ENCODE data around the gene FOXO3B. TPM values are rescaled to one million over a fixed set of nuclear protein-coding genes. Genes with fewer than 3 reads are reported as not detected.
A peak's percentile ranks its signal among the peaks of the same experiment; 100 is the strongest.
"Not testable (repeated sequence)": the region's sequence is repeated elsewhere in the genome, so short reads cannot be mapped to it uniquely, and the experiment has no call there.

Gene FOXO3B
- polyA plus RNA-seq (2013, experiment 1 of 2): 8.8 TPM
- polyA plus RNA-seq (2013, experiment 2 of 2): 6.4 TPM

DNA sequence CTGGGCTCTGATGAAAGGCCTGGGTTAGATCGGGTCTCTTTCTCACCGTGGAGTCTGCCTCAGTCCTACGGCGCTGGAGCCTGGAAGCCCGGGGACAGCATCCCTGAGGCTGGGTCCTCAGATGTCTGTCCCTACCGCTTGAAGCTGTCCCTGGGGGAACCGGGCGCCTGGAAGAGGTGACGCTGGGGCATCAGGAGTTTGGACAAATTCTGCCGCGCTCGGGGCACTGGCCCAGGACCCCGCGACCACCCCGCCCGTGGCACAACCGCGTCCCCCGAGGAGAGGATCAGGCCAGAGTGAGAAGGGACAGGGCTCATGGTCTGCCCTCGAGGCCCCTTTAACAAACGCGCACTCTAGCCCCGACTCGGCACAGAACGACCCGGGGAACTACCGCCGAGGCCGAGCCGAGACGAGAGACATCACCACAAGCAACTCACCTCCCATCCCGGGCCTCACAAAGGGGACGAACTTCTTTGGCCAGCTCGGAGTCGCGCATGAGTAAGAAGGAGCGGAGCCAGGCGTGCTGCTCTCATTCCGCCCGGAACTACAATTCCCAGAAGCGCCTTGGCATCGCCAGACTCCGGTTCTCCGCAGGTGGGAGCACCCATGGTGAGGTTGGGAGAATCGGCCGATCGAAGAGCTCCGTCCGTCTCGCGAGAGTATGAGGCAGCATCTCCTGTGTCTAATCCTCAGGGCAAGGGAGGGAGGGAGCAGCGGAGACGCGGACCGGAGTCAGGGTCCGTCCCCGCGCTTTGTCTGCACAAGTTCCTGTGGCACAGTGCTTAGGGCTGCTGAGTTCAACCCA lies at the start of gene FOXO3B:
TSS of gene FOXO3B (minus strand) at position 548 of the 805 bp plus-strand sequence. CDS start 663 bp downstream, outside the sequence.
- not testable (repeated sequence) for H3K4me1 ChIP-seq (ENCODE audit: control insufficient read depth, insufficient read depth, low read length, poor library complexity, severe bottlenecking); H3K9me3 ChIP-seq (ENCODE audit: control insufficient read depth, low read length)
- WGBS, 2 experiments (ENCODE audit: insufficient coverage in 2 of 2): 0 to 1% methylated on average over 23 to 26 of the region's 58 CpGs
- Histone ChIP-seq H3K27ac (ENCODE audit: low read depth, low read length, severe bottlenecking) (peak within 1 kb of the TSS; percentile 53), H3K4me3 (ENCODE audit: extremely low read depth, insufficient read depth, low read length, poor library complexity, severe bottlenecking) (peak within 1 kb of the TSS; percentile 47), H3K36me3 (ENCODE audit: control insufficient read depth, insufficient read depth, low read length) (peaks cover 26% of the 10 kb centered on the region)

DNA sequence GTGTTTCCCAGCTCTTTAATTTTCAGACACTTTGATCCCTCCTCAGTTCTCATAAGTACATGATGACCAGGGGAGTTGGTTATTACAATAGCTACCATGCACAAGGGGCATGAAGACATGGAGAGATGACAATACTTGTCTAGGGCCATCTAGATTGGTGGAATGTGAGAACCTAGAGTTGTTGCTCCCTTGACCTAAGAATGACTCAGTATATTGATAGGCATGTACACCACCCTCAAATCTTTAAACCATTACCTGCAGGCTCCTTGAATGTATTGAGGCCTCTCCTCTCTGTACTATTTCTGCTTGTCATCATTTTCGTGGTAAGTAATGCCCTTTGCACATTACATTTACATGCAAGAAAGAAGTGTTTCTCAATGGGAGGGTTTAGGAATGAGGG lies 41.4 kb upstream of the FOXO3B start:
- H3K36me3 ChIP-seq (ENCODE audit: control insufficient read depth, insufficient read depth, low read length); H3K27ac ChIP-seq (ENCODE audit: low read depth, low read length, severe bottlenecking); H3K4me3 ChIP-seq (ENCODE audit: extremely low read depth, insufficient read depth, low read length, poor library complexity, severe bottlenecking); H3K9me3 ChIP-seq (ENCODE audit: control insufficient read depth, low read length); H3K4me1 ChIP-seq (ENCODE audit: control insufficient read depth, insufficient read depth, low read length, poor library complexity, severe bottlenecking): not testable (repeated sequence)
- WGBS, 2 experiments (ENCODE audit: insufficient coverage in 2 of 2): no CpG with 5 or more reads among the region's 1 CpG

DNA sequence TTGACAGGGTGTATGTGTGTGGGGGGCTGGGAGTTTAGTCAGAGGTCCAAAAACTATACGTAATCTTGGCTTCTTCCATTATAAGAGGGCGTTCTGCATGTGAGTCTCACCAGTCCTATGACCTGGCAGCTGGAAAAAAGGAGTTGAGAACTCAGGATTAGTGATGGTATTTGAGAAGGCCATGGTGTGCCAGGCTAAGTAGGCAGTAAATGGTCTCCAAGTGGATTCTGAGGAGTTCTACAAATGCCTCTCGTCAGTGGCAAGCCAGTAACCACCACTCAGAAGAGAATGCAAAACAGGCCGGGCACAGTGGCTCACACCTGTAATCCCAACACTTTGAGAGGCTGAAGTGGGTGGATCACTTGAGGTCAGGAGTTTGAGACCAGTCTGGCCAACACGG lies 40.5 kb upstream of the FOXO3B start:
- H3K4me1 ChIP-seq (ENCODE audit: control insufficient read depth, insufficient read depth, low read length, poor library complexity, severe bottlenecking); H3K36me3 ChIP-seq (ENCODE audit: control insufficient read depth, insufficient read depth, low read length); H3K9me3 ChIP-seq (ENCODE audit: control insufficient read depth, low read length); H3K4me3 ChIP-seq (ENCODE audit: extremely low read depth, insufficient read depth, low read length, poor library complexity, severe bottlenecking); H3K27ac ChIP-seq (ENCODE audit: low read depth, low read length, severe bottlenecking): not testable (repeated sequence)
- 60 to 65% methylated on average over 2 of the region's 5 CpGs for WGBS, 2 experiments (ENCODE audit: insufficient coverage in 2 of 2)

DNA sequence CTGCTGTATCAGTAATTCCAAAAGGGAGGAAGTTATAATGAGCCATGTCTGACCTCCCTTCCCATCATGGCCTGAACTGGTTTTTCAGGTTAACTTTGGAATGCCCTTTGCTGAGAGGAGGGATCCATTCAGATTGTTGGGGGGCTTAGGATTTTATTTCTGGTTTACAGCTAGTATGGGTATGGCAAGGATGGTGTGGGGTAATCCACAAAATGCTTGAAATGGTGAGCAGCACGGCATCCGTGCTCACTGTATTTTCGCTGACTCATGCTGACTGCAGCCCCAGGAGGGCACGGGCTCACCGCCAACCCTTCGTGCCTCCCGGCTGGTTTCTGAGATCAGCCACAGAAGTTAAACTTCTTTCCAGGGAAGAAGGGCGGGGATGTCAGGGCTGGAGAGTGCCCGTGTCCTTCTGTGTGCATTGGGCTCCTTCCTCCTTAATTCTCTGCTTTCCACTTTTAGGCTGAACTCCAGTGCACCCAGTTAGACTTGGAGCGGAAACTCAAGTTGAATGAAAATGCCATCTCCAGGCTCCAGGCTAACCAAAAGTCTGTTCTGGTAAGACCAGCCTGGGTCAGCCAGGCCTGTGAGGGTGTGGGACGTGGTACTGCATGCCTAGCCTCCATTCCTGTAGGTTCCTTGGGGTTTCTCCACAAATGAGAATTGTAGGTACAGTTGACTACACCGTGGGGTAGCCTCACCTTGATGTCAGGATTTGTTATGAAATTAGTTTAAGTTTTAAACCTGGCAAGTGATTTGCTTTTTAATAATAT lies 39.8 kb upstream of the FOXO3B start:
- H3K36me3 ChIP-seq (ENCODE audit: control insufficient read depth, insufficient read depth, low read length); H3K4me3 ChIP-seq (ENCODE audit: extremely low read depth, insufficient read depth, low read length, poor library complexity, severe bottlenecking); H3K27ac ChIP-seq (ENCODE audit: low read depth, low read length, severe bottlenecking); H3K4me1 ChIP-seq (ENCODE audit: control insufficient read depth, insufficient read depth, low read length, poor library complexity, severe bottlenecking); H3K9me3 ChIP-seq (ENCODE audit: control insufficient read depth, low read length): not testable (repeated sequence)
- WGBS, 2 experiments (ENCODE audit: insufficient coverage in 2 of 2): 100% methylated on average over 1 of the region's 12 CpGs; no CpG with 5 or more reads in 1 of the 2 experiments

DNA sequence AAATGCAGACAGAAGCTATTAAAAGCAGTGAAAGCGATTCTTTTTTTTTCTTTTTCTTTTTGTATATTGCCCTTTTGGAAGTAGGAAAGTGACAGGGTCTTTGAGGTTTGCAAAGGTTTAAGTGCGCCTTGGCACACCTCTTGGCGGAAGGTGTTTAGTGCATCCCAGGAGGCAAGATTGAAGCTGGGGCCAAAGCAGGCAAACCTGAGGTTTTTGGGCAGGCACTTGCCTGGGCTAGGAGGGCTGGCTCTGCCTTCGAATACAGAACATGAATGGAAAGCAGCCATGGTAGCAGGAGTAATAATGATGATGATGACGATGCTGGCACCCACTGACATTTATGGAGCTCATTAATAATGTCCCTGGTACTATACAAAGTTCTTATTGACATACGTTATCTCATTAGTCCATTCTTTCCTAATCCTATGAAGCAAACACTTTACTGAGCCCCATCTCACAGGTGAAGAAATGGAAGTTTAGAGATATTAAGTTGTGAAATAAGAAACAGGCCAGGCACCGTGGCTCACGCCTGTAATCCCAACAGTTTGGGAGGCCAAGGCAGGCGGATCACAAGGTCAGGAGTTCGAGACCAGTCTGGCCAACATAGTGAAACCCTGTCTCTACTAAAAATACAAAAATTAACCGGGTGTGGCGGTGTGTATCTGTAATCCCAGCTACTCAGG lies 37.5 kb upstream of the FOXO3B start:
- not testable (repeated sequence) for H3K4me1 ChIP-seq (ENCODE audit: control insufficient read depth, insufficient read depth, low read length, poor library complexity, severe bottlenecking); H3K27ac ChIP-seq (ENCODE audit: low read depth, low read length, severe bottlenecking); H3K9me3 ChIP-seq (ENCODE audit: control insufficient read depth, low read length); H3K4me3 ChIP-seq (ENCODE audit: extremely low read depth, insufficient read depth, low read length, poor library complexity, severe bottlenecking); H3K36me3 ChIP-seq (ENCODE audit: control insufficient read depth, insufficient read depth, low read length)
- 89 to 91% methylated on average over 6 of the region's 12 CpGs for WGBS, 2 experiments (ENCODE audit: insufficient coverage in 2 of 2)

DNA sequence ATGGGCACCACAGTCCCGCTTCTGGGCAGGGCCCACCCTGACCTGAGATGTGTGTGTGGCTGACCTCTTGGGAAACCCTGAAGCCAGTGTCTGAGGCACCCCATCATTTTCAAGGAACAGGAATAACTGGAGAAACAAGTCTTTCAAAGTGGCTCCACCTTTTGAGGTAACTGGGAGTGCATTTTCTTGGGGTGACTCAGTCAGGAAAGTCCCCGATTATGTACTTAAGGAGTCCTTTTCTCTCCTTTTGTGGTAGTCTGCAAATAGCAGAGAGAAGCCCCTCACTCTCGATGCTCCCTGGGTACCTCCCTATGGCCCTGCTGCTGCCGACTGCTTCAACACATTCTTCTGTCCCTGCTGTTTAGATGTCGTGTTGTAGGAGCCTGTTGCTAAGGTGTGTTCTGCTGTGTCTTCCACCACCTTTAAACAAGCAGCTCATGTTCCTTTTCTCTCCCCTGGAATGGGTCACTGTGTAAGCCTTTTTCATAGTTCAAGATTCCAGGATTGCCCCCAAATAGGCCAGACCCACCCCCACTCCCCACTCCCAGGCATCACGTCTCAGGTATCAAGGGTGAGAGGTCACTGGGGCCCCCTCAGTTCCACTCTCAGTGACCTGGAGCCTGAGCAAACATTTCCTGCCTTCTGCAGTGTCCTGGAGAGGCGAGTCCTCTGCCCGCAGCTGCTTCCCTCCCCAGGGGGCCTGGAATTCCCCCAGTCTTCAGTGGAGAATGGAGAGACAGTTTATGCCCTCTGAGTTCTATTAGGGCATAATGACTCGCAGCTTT lies 36.7 kb upstream of the FOXO3B start:
- no CpG with 5 or more reads among the region's 9 CpGs for WGBS, 2 experiments (ENCODE audit: insufficient coverage in 2 of 2)
- not testable (repeated sequence) for H3K9me3 ChIP-seq (ENCODE audit: control insufficient read depth, low read length); H3K36me3 ChIP-seq (ENCODE audit: control insufficient read depth, insufficient read depth, low read length); H3K4me1 ChIP-seq (ENCODE audit: control insufficient read depth, insufficient read depth, low read length, poor library complexity, severe bottlenecking); H3K4me3 ChIP-seq (ENCODE audit: extremely low read depth, insufficient read depth, low read length, poor library complexity, severe bottlenecking); H3K27ac ChIP-seq (ENCODE audit: low read depth, low read length, severe bottlenecking)

DNA sequence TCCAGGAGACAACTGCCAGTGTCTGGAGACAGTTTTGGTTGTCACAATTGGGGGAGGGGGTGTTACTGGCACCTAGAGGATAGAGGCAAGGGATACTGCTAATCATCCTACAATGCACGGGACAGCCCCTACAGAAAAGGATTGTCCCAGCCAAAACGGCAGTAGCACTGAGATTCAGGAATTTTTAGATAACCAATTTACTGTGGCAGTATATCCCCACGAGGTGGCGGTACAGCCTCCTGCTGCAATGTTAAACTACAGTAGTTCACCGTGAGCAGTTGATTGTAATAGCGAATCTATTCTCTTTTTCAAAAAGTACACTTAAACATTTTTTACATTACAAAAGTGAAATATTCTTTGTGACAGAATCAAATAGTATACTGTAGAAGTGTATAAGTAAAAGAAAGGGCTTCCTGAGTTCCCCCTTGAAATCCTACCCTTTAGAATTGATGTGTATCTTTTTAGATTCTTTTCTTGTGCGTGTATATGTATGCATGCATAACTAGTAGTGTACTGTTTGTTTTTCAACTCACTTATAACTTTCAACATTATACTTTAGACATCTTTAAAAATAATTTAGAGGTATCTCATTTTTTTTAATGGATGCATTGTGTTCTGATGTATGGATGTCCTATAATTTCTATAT lies 30.4 kb upstream of the FOXO3B start:
- not testable (repeated sequence) for H3K4me3 ChIP-seq (ENCODE audit: extremely low read depth, insufficient read depth, low read length, poor library complexity, severe bottlenecking); H3K9me3 ChIP-seq (ENCODE audit: control insufficient read depth, low read length); H3K4me1 ChIP-seq (ENCODE audit: control insufficient read depth, insufficient read depth, low read length, poor library complexity, severe bottlenecking); H3K27ac ChIP-seq (ENCODE audit: low read depth, low read length, severe bottlenecking); H3K36me3 ChIP-seq (ENCODE audit: control insufficient read depth, insufficient read depth, low read length)
- WGBS, 2 experiments (ENCODE audit: insufficient coverage in 2 of 2): 0 to 67% methylated on average over 1 to 2 of the region's 7 CpGs

DNA sequence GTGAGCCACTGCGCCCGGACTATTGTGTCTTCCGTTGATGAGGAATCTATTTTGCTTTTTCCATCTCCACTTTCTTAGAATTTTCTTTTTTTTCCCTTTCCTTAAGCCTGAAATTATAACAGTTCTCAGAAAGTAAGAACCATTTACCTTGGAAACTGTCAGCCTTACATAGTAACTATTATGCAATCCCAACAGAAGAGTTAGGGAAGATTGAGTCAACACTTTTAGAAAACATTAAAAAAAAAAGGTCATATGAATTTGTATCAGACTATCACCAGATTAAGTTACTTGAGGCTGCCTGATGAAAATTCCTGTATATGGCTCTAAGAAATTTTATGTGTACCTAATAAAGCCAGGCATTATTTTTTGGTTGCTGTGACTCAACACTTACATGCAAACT lies 26.1 kb upstream of the FOXO3B start:
- 97 to 100% methylated on average over 3 of the region's 3 CpGs for WGBS, 2 experiments (ENCODE audit: insufficient coverage in 2 of 2)
- not testable (repeated sequence) for H3K36me3 ChIP-seq (ENCODE audit: control insufficient read depth, insufficient read depth, low read length)

DNA sequence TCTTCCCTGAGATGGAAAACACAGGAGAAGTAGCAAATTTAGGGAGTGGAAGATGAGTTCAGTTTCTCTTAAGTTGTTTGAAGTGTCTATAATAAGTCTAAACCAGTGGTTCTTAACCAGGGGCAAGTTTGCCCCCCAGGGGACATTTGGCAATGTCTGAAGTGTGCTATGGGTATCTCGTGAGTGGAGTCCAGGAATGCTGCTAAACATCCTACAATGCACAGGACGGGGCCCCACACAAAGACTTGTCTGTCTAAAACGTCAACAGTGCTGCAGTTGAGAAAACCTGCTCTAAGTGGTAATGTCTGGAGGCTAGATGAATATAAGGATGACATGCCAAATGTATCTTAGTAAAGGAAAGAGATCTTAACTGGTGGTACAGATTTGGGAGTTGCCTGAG lies 23.8 kb upstream of the FOXO3B start:
- 100% methylated on average over 2 of the region's 3 CpGs for WGBS, 2 experiments (ENCODE audit: insufficient coverage in 2 of 2)
- not testable (repeated sequence) for H3K4me1 ChIP-seq (ENCODE audit: control insufficient read depth, insufficient read depth, low read length, poor library complexity, severe bottlenecking); H3K36me3 ChIP-seq (ENCODE audit: control insufficient read depth, insufficient read depth, low read length); H3K4me3 ChIP-seq (ENCODE audit: extremely low read depth, insufficient read depth, low read length, poor library complexity, severe bottlenecking); H3K9me3 ChIP-seq (ENCODE audit: control insufficient read depth, low read length); H3K27ac ChIP-seq (ENCODE audit: low read depth, low read length, severe bottlenecking)

More for the DNA sequence above, 26.1 kb upstream of the FOXO3B start:
- H3K27ac ChIP-seq (ENCODE audit: low read depth, low read length, severe bottlenecking); H3K4me3 ChIP-seq (ENCODE audit: extremely low read depth, insufficient read depth, low read length, poor library complexity, severe bottlenecking); H3K9me3 ChIP-seq (ENCODE audit: control insufficient read depth, low read length); H3K4me1 ChIP-seq (ENCODE audit: control insufficient read depth, insufficient read depth, low read length, poor library complexity, severe bottlenecking): not testable (repeated sequence)

Measured in mesodermal cell (in vitro differentiated cells).